Measurements from ENCODE around the gene MTA1.

DNA sequence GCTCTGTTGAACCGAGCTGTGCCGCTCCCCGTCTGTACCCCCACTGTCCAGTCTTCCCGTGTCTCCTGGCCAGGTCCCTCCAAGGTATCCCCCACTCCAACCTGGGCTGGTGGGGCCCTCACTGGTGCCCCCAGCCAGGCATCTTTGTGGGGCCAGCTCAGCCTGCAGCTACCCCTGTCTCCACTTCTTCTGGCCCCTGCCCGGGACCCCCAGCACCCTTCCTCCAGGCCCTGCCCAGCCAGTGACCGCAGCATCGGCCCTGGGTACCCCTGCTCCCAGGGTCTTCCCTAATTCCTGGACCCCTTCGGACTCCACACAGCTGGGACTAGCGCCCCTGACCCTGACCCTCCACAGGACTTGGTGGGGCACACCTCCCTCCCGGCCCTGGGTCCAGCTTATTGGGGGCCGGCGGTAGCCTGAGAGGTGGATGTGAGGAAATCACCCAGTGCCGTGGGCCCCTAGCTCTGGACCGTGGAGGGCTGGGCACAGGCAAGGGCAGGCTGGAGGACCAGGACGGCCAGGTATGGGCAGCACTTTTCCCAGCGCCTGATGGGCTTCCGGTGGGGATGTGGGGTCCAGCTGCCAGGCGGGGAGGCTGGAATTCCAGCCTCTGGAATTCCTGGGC lies 63.0 kb downstream of the MTA1 start:
- TF ChIP-seq POLR2A (IDR thresholded peaks at IDR 0.05; ENCODE audit: low read depth, low read length) (no peak), POLR2AphosphoS5 (IDR thresholded peaks at IDR 0.05; ENCODE audit: low read depth, low read length) (no peak), POU2F2 (IDR thresholded peaks at IDR 0.05; ENCODE audit: low read depth, low read length) (no peak), TAF1 (IDR thresholded peaks at IDR 0.05; ENCODE audit: low read depth, low read length) (no peak), PAX5 (IDR thresholded peaks at IDR 0.05; ENCODE audit: insufficient read depth, low read length, severe bottlenecking) (no peak), SPI1 (IDR thresholded peaks at IDR 0.05; ENCODE audit: low read depth, low read length) (no peak)

Measured in GM12891 (cell line).